Thoracic aorta (tissue), 2 donors: ENCODE data around the gene HLA-DPB1. TPM values are rescaled to one million over a fixed set of nuclear protein-coding genes. Genes with fewer than 3 reads are reported as not detected.

ENCODE experiments used
- ATAC-seq: fragments of 150-250 bp; one replicate; pipeline ENCODE4 v1.8.0; 2017; ENCODE audit warnings: low read depth; ENCODE audit not compliant: insufficient number of reproducible peaks, low FRiP score
- DNase-seq: peaks from one replicate; pipeline ENCODE4 v3.0.0-alpha.2; 2020; ENCODE audit warnings: low spot score
- H3K27ac ChIP-seq, 2 donors: fragments of 200-600 bp; sonication (generic); 1 replicate in 1 of 2; 2 replicates in 1 of 2; pipeline ENCODE4 v1.5.1; 2016; ENCODE audit warnings: mild to moderate bottlenecking in 2 of 2, moderate library complexity in 2 of 2
- H3K27me3 ChIP-seq: fragments of 200-600 bp; sonication (generic); replicated peaks from 2 replicates; pipeline ENCODE4 v1.6.0; 2016; ENCODE audit warnings: mild to moderate bottlenecking; ENCODE audit not compliant: insufficient read depth
- H3K36me3 ChIP-seq: fragments of 200-600 bp; sonication (generic); one replicate; pipeline ENCODE4 v1.5.1; 2016
- H3K4me1 ChIP-seq, 2 donors: fragments of 200-600 bp; sonication (generic); 1 replicate in 1 of 2; 2 replicates in 1 of 2; pipeline versions ENCODE4 v1.5.1 to v1.6.0; 2016; ENCODE audit warnings: low read depth in 2 of 2, mild to moderate bottlenecking in 1 of 2; ENCODE audit not compliant: control insufficient read depth in 1 of 2
- H3K4me3 ChIP-seq: fragments of 200-600 bp; sonication (generic); 2 replicates; pipeline ENCODE4 v1.5.1; 2016; ENCODE audit warnings: mild to moderate bottlenecking
- H3K9me3 ChIP-seq: fragments of 200-600 bp; sonication (generic); 2 replicates; pipeline ENCODE4 v1.5.1; 2016
- total RNA-seq, 2 donors: library from RNA; depleted of rRNA; stranded (reverse); fragments of >200 nt; gene quantifications; one replicate each; pipeline versions ENCODE4 v1.1.0 to v1.2.3, GENCODE V29; 2016
- TF ChIP-seq, protein P1 (sequence below): fragments of 200-600 bp; sonication (generic); IDR thresholded peaks from one replicate; pipeline ENCODE4 v1.5.1; 2019; ENCODE audit warnings: antibody characterized with exemption

Gene HLA-DPB1
- total RNA-seq, 2 donors from 2014 or later = 78.4 to 112 TPM

GRCh38 chr6:33081098-33081824 is 5.5 kb downstream of the HLA-DPB1 start:
- no peaks in the 10 kb centered on the region for H3K9me3 ChIP-seq
- H3K36me3 ChIP-seq = peaks cover 14% of the 10 kb centered on the region
- ATAC-seq (no peak), DNase-seq (no peak)
- H3K4me3 ChIP-seq = peak overlapping the region; percentile 76
- H3K27ac ChIP-seq = peak overlapping the region; percentile 67 to 75
- peaks cover 0 to 14% of the 10 kb centered on the region in 2 donors for H3K4me1 ChIP-seq
- H3K27me3 ChIP-seq = no peaks in the 10 kb centered on the region
- TF ChIP-seq, protein P1, sequence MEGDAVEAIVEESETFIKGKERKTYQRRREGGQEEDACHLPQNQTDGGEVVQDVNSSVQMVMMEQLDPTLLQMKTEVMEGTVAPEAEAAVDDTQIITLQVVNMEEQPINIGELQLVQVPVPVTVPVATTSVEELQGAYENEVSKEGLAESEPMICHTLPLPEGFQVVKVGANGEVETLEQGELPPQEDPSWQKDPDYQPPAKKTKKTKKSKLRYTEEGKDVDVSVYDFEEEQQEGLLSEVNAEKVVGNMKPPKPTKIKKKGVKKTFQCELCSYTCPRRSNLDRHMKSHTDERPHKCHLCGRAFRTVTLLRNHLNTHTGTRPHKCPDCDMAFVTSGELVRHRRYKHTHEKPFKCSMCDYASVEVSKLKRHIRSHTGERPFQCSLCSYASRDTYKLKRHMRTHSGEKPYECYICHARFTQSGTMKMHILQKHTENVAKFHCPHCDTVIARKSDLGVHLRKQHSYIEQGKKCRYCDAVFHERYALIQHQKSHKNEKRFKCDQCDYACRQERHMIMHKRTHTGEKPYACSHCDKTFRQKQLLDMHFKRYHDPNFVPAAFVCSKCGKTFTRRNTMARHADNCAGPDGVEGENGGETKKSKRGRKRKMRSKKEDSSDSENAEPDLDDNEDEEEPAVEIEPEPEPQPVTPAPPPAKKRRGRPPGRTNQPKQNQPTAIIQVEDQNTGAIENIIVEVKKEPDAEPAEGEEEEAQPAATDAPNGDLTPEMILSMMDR = no peak

- peak; percentile 37 for ATAC-seq
- Histone ChIP-seq H3K27me3 (no peaks in the 10 kb centered on the region), H3K27ac (no peak overlapping the region), H3K36me3 (peaks cover 14% of the 10 kb centered on the region), H3K9me3 (no peaks in the 10 kb centered on the region), H3K4me1 (peaks cover 0 to 14% of the 10 kb centered on the region in 2 donors), H3K4me3 (no peak overlapping the region)
- no peak for DNase-seq
- TF ChIP-seq, protein P1 = peak; percentile 16
Measured at GRCh38 chr6:33082702-33083101, 6.9 kb downstream of the HLA-DPB1 start.

- TF ChIP-seq, protein P1 = no peak
- peaks cover 14% of the 10 kb centered on the region for H3K36me3 ChIP-seq
- peaks cover 0 to 14% of the 10 kb centered on the region in 2 donors for H3K4me1 ChIP-seq
- no peak overlapping the region for H3K4me3 ChIP-seq
- DNase-seq (no peak), ATAC-seq (no peak)
- no peak overlapping the region for H3K27ac ChIP-seq
- H3K9me3 ChIP-seq = no peaks in the 10 kb centered on the region
- H3K27me3 ChIP-seq = no peaks in the 10 kb centered on the region
Measured at GRCh38 chr6:33085627-33086026, 9.8 kb downstream of the HLA-DPB1 start.

- Histone ChIP-seq H3K4me3 (no peak overlapping the region), H3K36me3 (peaks cover 14% of the 10 kb centered on the region), H3K9me3 (no peaks in the 10 kb centered on the region), H3K4me1 (no peaks in the 10 kb centered on the region), H3K27me3 (no peaks in the 10 kb centered on the region), H3K27ac (no peak overlapping the region)
- TF ChIP-seq, protein P1 = no peak
- DNase-seq (no peak), ATAC-seq (no peak)
Measured at GRCh38 chr6:33088258-33088930, 12.6 kb downstream of the HLA-DPB1 start.

- Histone ChIP-seq H3K9me3 (no peaks in the 10 kb centered on the region), H3K27ac (no peak overlapping the region), H3K27me3 (no peaks in the 10 kb centered on the region), H3K4me3 (no peak overlapping the region), H3K4me1 (no peaks in the 10 kb centered on the region), H3K36me3 (peaks cover 14% of the 10 kb centered on the region)
- ATAC-seq = no peak
- TF ChIP-seq, protein P1 = no peak
- no peak for DNase-seq
Measured at GRCh38 chr6:33088931-33089620, 13.3 kb downstream of the HLA-DPB1 start.
